ENCODE measurements around the gene STKLD1.

- TF ChIP-seq FOXA1 (IDR thresholded peaks at IDR 0.05) (no peak), HDGF (IDR thresholded peaks at IDR 0.05; ENCODE audit: borderline replicate concordance) (no peak), BHLHE40 (IDR thresholded peaks at IDR 0.05; ENCODE audit: borderline replicate concordance) (no peak), ARNT (IDR thresholded peaks at IDR 0.05) (no peak), FOXK2 (IDR thresholded peaks at IDR 0.05) (no peak), ELF4 (IDR thresholded peaks at IDR 0.05) (no peak), FOXM1 (IDR thresholded peaks at IDR 0.05; ENCODE audit: borderline replicate concordance) (no peak), SP1 (IDR thresholded peaks at IDR 0.05) (no peak), LEF1 (IDR thresholded peaks at IDR 0.05; ENCODE audit: borderline replicate concordance) (no peak)
These were observed 14.5 kb downstream of the STKLD1 start for GRCh38 chr9:133390713-133391112.
